Lower leg skin (tissue), 3 donors: Measurements from ENCODE around the gene SART1.

Experiments used
- CTCF ChIP-seq, 3 donors: fragments of 450-650 bp; IDR thresholded peaks; one replicate each; pipeline ENCODE4 v1.5.1; 2016; ENCODE audit warnings: antibody characterized with exemption in 3 of 3, mild to moderate bottlenecking in 3 of 3, moderate library complexity in 2 of 3
- POLR2A ChIP-seq, 2 donors: fragments of 450-650 bp; IDR thresholded peaks; one replicate each; pipeline ENCODE4 v1.6.1; 2016 to 2017; ENCODE audit warnings: antibody characterized with exemption in 2 of 2, mild to moderate bottlenecking in 1 of 2, moderate library complexity in 1 of 2

GRCh38 chr11:66016793-66017177 is 55.3 kb downstream of the SART1 start:
- TF ChIP-seq CTCF (IDR thresholded peaks at IDR 0.05), result no peak
- no peak for TF ChIP-seq POLR2A (IDR thresholded peaks at IDR 0.05)
